SU-DHL-6 (cell line): ENCODE data around the gene ACTL6A.

ENCODE experiments used
- H2AFZ ChIP-seq: fragments of 200-600 bp; sonication (generic); 2 replicates; pipeline ENCODE4 v1.6.1; 2014; ENCODE audit warnings: low read depth, mild to moderate bottlenecking, moderate library complexity, mixed read lengths, antibody characterized with exemption, low read length; ENCODE audit not compliant: severe bottlenecking
- H3F3A ChIP-seq: fragments of 200-600 bp; shearing (Covaris generic); 2 replicates; pipeline ENCODE4 v1.6.0; 2016; ENCODE audit warnings: antibody characterized with exemption, mild to moderate bottlenecking; ENCODE audit not compliant: insufficient read depth
- H3K27ac ChIP-seq: fragments of 200-600 bp; sonication (generic); 2 replicates; pipeline ENCODE4 v1.5.1; 2016; ENCODE audit warnings: low read depth, mild to moderate bottlenecking, low read length, moderate library complexity, mixed read lengths
- H3K27me3 ChIP-seq: fragments of 200-600 bp; sonication (generic), shearing (Covaris generic); 2 replicates; pipeline ENCODE4 v1.6.0; 2014; ENCODE audit warnings: mild to moderate bottlenecking, low read length
- H3K36me3 ChIP-seq: fragments of 200-600 bp; sonication (generic); 2 replicates; pipeline ENCODE4 v1.6.1; 2014; ENCODE audit warnings: mild to moderate bottlenecking, low read length, mixed read lengths
- H3K4me2 ChIP-seq: fragments of 300-600, 200-600 bp; shearing (Covaris generic), sonication (generic); 2 replicates; pipeline ENCODE4 v1.6.0; 2014; ENCODE audit warnings: low read length, low read depth, mild to moderate bottlenecking; ENCODE audit not compliant: poor library complexity, severe bottlenecking
- H3K4me3 ChIP-seq: fragments of 200-600 bp; sonication (generic); 2 replicates; pipeline ENCODE4 v1.5.1; 2014; ENCODE audit warnings: antibody characterized with exemption, low read length, mild to moderate bottlenecking, mixed read lengths; ENCODE audit not compliant: insufficient read depth, poor library complexity, severe bottlenecking
- H3K79me2 ChIP-seq: fragments of 200-600 bp; sonication (generic); 2 replicates; pipeline ENCODE4 v1.6.1; 2014; ENCODE audit warnings: mild to moderate bottlenecking, low read length, moderate library complexity; ENCODE audit not compliant: insufficient read depth
- H3K9ac ChIP-seq: fragments of 200-600 bp; sonication (generic); 2 replicates; pipeline ENCODE4 v1.7.0; 2014; ENCODE audit warnings: mild to moderate bottlenecking, low read length
- H3K9me2 ChIP-seq: fragments of 200-600 bp; sonication (generic); replicated peaks from 2 replicates; pipeline ENCODE4 v1.6.1; 2014; ENCODE audit warnings: low read length; ENCODE audit not compliant: insufficient read depth
- H3K9me3 ChIP-seq: fragments of 200-600 bp; sonication (generic); 2 replicates; pipeline ENCODE4 v1.6.1; 2014; ENCODE audit warnings: low read length, mixed read lengths; ENCODE audit not compliant: insufficient read depth
- H4K20me1 ChIP-seq: fragments of 200-600 bp; sonication (generic); 2 replicates; pipeline ENCODE4 v1.6.1; 2014; ENCODE audit warnings: low read depth, mild to moderate bottlenecking, antibody characterized with exemption, low read length, moderate library complexity, mixed read lengths
- EZH2phosphoT487 ChIP-seq: fragments of 200-600 bp; sonication (generic), shearing (Covaris generic); conservative IDR thresholded peaks from 2 replicates; pipeline ENCODE4 v1.6.1; 2018; ENCODE audit warnings: mild to moderate bottlenecking, antibody characterized with exemption, low read length, moderate library complexity, mixed read lengths
- TF ChIP-seq, protein P1 (sequence below): fragments of 200-600 bp; sonication (generic); IDR thresholded peaks from one replicate; pipeline ENCODE4 v1.5.1; 2017; ENCODE audit warnings: antibody characterized with exemption, mild to moderate bottlenecking, low read length, moderate library complexity; ENCODE audit not compliant: insufficient read depth, poor library complexity, severe bottlenecking

The ACTL6A gene

DNA sequence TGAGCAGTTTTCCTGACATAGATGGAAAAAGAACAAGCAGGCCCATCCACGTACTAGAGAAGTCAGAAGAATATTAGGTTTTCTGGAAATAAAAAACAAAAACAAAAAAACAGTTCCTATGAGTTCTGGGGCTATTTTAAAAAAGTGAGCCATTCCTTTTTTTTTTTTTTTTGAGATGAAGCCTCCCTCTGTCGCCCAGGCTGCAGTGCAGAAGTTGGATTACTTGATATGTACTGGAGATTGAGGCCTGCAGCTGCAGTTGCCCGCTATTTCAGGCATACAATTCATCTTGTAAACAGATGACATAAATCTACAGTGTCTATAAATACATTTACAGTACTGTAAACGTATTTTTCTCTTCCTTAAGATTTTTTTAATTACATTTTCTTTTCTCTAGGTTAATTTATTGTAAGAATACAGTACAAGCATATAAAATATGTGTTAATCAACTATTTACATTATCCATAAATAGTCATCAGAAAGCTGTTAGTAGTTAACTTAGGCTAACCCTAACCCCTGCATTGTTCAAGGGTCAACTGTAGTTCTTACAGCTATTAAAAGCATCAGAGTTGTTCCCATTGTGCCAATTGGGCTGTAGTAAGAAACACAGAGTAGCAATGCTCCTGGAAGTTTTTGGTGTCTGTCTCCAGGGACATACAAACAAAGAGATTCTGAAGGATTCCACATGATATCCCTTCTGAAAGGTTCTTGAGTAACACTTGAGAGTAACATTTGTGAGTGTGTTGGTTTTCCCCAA lies 11.2 kb upstream of the ACTL6A start:
- H2AFZ ChIP-seq: no peak overlapping the region
- H3K9me2 ChIP-seq: no peaks in the 10 kb centered on the region
- H4K20me1 ChIP-seq: no peaks in the 10 kb centered on the region
- no peak overlapping the region for H3K4me3 ChIP-seq
- H3F3A ChIP-seq: no peaks in the 10 kb centered on the region
- H3K9me3 ChIP-seq: no peaks in the 10 kb centered on the region
- H3K79me2 ChIP-seq: no peaks in the 10 kb centered on the region
- no peaks in the 10 kb centered on the region for H3K27me3 ChIP-seq
- H3K27ac ChIP-seq: no peak overlapping the region
- H3K4me2 ChIP-seq: no peak overlapping the region
- H3K9ac ChIP-seq: no peak overlapping the region
- H3K36me3 ChIP-seq: no peaks in the 10 kb centered on the region
- no peak for TF ChIP-seq EZH2phosphoT487
- TF ChIP-seq, protein P1, sequence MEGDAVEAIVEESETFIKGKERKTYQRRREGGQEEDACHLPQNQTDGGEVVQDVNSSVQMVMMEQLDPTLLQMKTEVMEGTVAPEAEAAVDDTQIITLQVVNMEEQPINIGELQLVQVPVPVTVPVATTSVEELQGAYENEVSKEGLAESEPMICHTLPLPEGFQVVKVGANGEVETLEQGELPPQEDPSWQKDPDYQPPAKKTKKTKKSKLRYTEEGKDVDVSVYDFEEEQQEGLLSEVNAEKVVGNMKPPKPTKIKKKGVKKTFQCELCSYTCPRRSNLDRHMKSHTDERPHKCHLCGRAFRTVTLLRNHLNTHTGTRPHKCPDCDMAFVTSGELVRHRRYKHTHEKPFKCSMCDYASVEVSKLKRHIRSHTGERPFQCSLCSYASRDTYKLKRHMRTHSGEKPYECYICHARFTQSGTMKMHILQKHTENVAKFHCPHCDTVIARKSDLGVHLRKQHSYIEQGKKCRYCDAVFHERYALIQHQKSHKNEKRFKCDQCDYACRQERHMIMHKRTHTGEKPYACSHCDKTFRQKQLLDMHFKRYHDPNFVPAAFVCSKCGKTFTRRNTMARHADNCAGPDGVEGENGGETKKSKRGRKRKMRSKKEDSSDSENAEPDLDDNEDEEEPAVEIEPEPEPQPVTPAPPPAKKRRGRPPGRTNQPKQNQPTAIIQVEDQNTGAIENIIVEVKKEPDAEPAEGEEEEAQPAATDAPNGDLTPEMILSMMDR: no peak

DNA sequence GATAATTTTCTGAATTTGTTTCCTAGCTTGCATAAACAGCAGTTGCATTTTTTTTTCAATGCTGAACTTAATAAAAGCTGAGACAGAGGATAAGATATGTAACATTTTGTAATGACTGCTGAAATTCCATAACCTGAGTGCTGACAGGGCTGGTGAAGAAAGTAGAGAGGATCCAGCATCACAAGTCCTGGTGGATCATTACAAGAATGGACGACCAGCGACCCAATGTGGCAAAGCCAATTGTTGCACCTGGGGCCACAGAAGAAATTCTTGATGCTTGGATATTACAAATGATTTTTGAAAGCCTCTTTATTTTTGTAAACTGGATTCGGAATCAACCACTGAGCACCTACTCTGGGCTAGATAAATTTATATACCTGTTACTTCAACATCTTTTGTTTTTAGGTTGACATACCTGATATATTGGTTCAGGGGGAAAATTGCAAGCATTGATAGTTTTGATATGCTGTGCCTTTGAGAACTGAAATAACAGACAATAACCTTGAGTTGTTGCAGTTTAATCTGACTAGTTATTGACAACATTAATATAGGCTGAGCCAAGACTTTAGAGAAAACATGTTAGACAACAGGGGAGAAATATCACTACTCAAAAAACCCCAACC lies 3.9 kb upstream of the ACTL6A start:
- H3K4me3 ChIP-seq: no peak overlapping the region
- H3K4me2 ChIP-seq: no peak overlapping the region
- H2AFZ ChIP-seq: no peak overlapping the region
- TF ChIP-seq, protein P1: peak; percentile 64
- no peak for TF ChIP-seq EZH2phosphoT487
- H3K27me3 ChIP-seq: no peaks in the 10 kb centered on the region
- H4K20me1 ChIP-seq: no peaks in the 10 kb centered on the region
- no peaks in the 10 kb centered on the region for H3K9me2 ChIP-seq
- no peaks in the 10 kb centered on the region; the same call in 1 of the 2 replicates for H3F3A ChIP-seq
- H3K9me3 ChIP-seq: no peaks in the 10 kb centered on the region
- no peak overlapping the region for H3K9ac ChIP-seq
- peaks cover 7% of the 10 kb centered on the region for H3K79me2 ChIP-seq
- H3K36me3 ChIP-seq: no peaks in the 10 kb centered on the region
- H3K27ac ChIP-seq: no peak overlapping the region

DNA sequence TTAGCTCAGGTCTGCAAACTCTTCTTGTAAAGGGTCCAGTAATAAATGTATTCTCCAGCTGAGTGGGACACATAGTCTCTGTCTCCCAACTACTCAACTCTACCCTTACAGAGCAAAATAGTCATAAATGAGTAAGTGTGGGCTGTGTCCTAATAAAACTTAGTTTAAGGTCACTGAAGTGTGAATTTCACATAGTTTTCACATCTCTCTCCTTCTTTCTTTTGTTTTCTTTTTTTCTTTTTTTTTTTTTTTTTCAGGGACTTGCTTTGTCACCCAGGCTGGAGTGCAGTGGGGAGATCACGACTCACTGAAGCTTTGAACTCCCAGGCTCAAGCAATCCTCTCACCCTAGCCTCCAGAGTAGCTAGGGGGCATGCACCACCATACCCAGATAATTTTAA lies 1.9 kb upstream of the ACTL6A start:
- Histone ChIP-seq H3K36me3 (no peaks in the 10 kb centered on the region), H3K27me3 (no peaks in the 10 kb centered on the region), H3K9ac (no peak overlapping the region), H3K9me3 (no peaks in the 10 kb centered on the region), H2AFZ (no peak overlapping the region), H3K9me2 (no peaks in the 10 kb centered on the region), H3F3A (no peaks in the 10 kb centered on the region; the same call in 1 of the 2 replicates), H4K20me1 (no peaks in the 10 kb centered on the region), H3K4me2 (no peak overlapping the region), H3K4me3 (no peak overlapping the region), H3K79me2 (peaks cover 27% of the 10 kb centered on the region), H3K27ac (no peak overlapping the region)
- TF ChIP-seq, protein P1: no peak
- no peak for TF ChIP-seq EZH2phosphoT487
